HepG2 (cell line): ENCODE results near the gene CBX2. TPM values are rescaled to one million over a fixed set of nuclear protein-coding genes. Genes with fewer than 3 reads are reported as not detected.
A peak's percentile ranks its signal among the peaks of the same experiment; 100 is the strongest.

ENCODE experiments used
- ATF7 ChIP-seq, 2 experiments: fragments of 450-650 bp in 1 of 2; sonication (generic) in 1 of 2; formaldehyde crosslinking in 1 of 2; IDR thresholded peaks; 2 replicates each; pipeline versions ENCODE4 v1.4.0 to v1.6.1; 2016 to 2020; ENCODE audit warnings: antibody characterized with exemption in 1 of 2, mild to moderate bottlenecking in 1 of 2, missing genetic modification reagents in 1 of 2
- HNRNPLL ChIP-seq: fragments of 200-400 bp; formaldehyde crosslinking; IDR thresholded peaks from 2 replicates; pipeline ENCODE4 v1.6.1; 2017; ENCODE audit warnings: mild to moderate bottlenecking, low read depth, low read length; ENCODE audit not compliant: poor library complexity, severe bottlenecking
- HOXD1 ChIP-seq: sonication (generic); formaldehyde crosslinking; IDR thresholded peaks from 2 replicates; pipeline ENCODE4 v1.5.0; 2020; ENCODE audit warnings: missing genetic modification reagents
- KAT8 ChIP-seq: IDR thresholded peaks from 2 replicates; pipeline ENCODE4 v1.6.1; 2016; ENCODE audit warnings: missing genetic modification reagents, missing compliant biosample characterization
- KDM2A ChIP-seq: sonication (generic); formaldehyde crosslinking; IDR thresholded peaks from 2 replicates; pipeline ENCODE4 v1.4.0; 2020; ENCODE audit warnings: low read depth, missing genetic modification reagents, borderline replicate concordance
- KDM6A ChIP-seq: IDR thresholded peaks from 2 replicates; pipeline ENCODE4 v1.6.1; 2016; ENCODE audit warnings: low read depth
- MIER2 ChIP-seq: IDR thresholded peaks from 2 replicates; pipeline ENCODE4 v1.6.1; 2016; ENCODE audit warnings: missing biosample characterization, missing genetic modification reagents
- RFXAP ChIP-seq: sonication (generic); formaldehyde crosslinking; IDR thresholded peaks from 2 replicates; pipeline ENCODE4 v1.4.0; 2020; ENCODE audit warnings: missing genetic modification reagents, borderline replicate concordance
- SAP130 ChIP-seq: IDR thresholded peaks from 2 replicates; pipeline ENCODE4 v1.6.1; 2016; ENCODE audit warnings: low read depth
- TCF7 ChIP-seq: sonication (generic); IDR thresholded peaks from 2 replicates; pipeline ENCODE4 v1.6.1; 2016; ENCODE audit warnings: antibody characterized with exemption, low read depth
- U2AF2 ChIP-seq: fragments of 200-400 bp; formaldehyde crosslinking; IDR thresholded peaks from 2 replicates; pipeline ENCODE4 v1.6.1; 2017; ENCODE audit warnings: low read depth, mild to moderate bottlenecking, low read length
- ZBTB38 ChIP-seq: sonication (generic); formaldehyde crosslinking; IDR thresholded peaks from 2 replicates; pipeline ENCODE4 v1.5.1; 2020; ENCODE audit warnings: mild to moderate bottlenecking, missing genetic modification reagents
- ZNF550 ChIP-seq: sonication (generic); formaldehyde crosslinking; IDR thresholded peaks from 2 replicates; pipeline ENCODE4 v1.4.0; 2020; ENCODE audit warnings: mild to moderate bottlenecking, missing genetic modification reagents, borderline replicate concordance
- ZNF619 ChIP-seq: sonication (generic); formaldehyde crosslinking; IDR thresholded peaks from 2 replicates; pipeline ENCODE4 v1.4.0; 2020; ENCODE audit warnings: mild to moderate bottlenecking, missing genetic modification reagents
- polyA plus RNA-seq, 8 experiments: library from polyadenylated mRNA; depleted of rRNA in 3 of 8; stranded (reverse) in 7 of 8; unstranded in 1 of 8; fragments of >200 nt; fragmentation: Illumina TruSeq in 4 of 8; extraction: Trizol in 4 of 8; gene quantifications; 2 replicates each; pipeline versions ENCODE4 v1.2.1 to v1.2.3, GENCODE V29; 2011 to 2016; ENCODE audit warnings: low read depth in 4 of 8, missing spikeins in 1 of 8, mixed read lengths in 1 of 8; ENCODE audit not compliant: insufficient read depth in 1 of 8
- total RNA-seq, 5 experiments: library from RNA; depleted of rRNA; stranded (reverse); fragments of >200 nt; fragmentation: Illumina TruSeq; extraction: Trizol; gene quantifications; 2 replicates each; pipeline ENCODE4 v1.2.3, GENCODE V29; 2016; ENCODE audit warnings: low read depth in 1 of 5
- TF ChIP-seq, protein P1 (sequence below): sonication (generic); formaldehyde crosslinking; IDR thresholded peaks from 2 replicates; pipeline ENCODE4 v1.4.0; 2020; ENCODE audit warnings: low read depth, mild to moderate bottlenecking, missing genetic modification reagents
- TF ChIP-seq, protein P2 (sequence below): sonication (generic); formaldehyde crosslinking; IDR thresholded peaks from 2 replicates; pipeline ENCODE4 v1.5.0; 2020; ENCODE audit warnings: mild to moderate bottlenecking, missing genetic modification reagents, borderline replicate concordance
- TF ChIP-seq, protein P3 (sequence below): sonication (generic); formaldehyde crosslinking; IDR thresholded peaks from 2 replicates; pipeline ENCODE4 v1.4.0; 2020; ENCODE audit warnings: missing genetic modification reagents, borderline replicate concordance
- TF ChIP-seq, protein P4 (sequence below): sonication (generic); formaldehyde crosslinking; IDR thresholded peaks from 2 replicates; pipeline ENCODE4 v1.4.0; 2020; ENCODE audit warnings: missing genetic modification reagents
- TF ChIP-seq, protein P5 (sequence below): sonication (generic); formaldehyde crosslinking; IDR thresholded peaks from 2 replicates; pipeline ENCODE4 v1.4.0; 2020; ENCODE audit warnings: low read depth, mild to moderate bottlenecking, missing genetic modification reagents

The CBX2 gene
- total and polyA plus RNA-seq, 2 of the 13 experiments (the other 11 are each of a cell fraction or from before 2014, with no cell fraction given) = 14.5 to 31.1 TPM

DNA sequence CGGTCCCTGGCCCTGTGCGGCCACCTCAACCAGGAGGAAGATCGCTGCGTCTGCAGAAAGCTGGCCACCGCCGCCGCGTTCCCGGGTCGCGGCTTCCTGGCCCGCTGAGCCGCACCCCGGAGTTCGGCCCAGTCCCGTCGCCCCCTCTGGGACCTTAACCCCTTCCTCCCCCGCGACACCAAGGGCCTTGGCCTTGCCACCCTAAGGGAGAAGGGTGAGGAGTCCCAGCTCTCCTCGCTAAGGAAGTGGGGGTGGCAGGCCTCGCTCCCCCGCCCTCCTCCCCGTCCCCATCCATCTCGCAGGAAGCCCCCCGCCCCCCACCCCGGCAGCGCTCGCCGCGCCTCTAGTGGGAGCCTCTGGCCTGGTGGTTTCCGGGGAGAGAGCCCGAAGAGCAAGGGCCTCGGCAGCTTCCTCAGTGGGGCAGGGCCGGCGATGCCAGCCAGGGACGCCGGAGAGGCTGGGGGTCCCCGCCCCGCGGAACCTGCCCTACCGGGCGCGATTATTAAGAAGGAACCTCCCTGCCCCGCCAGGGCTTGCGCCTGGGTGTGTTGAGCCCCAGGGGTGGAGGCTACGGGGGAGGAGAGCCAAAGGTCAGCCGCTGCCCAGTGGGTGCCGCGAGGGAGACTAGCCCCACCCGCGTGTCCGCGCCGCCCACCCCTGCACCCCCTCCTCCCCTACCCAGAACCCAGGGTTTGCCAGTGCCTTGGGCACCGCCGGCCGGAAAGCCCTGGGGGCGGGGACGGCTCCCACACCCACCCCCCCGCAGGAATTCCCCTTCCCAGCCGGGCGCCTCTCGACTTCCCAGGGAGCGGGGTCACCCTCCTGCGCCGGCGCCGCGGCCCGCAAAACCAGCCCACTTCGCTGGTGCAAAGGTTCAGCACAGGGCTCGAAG lies 54.5 kb downstream of the CBX2 start (continued):
- TF ChIP-seq ZNF619 = no peak
- peak; percentile 17; the same call in 1 of the 2 replicates for TF ChIP-seq KDM6A (CRISPR knock-in tag)
- 0 out of 2 replicates have a peak, but pooled peaks have one; percentile 41 for TF ChIP-seq RFXAP (CRISPR knock-in tag)
- 0 out of 2 replicates have a peak, but pooled peaks have one; percentile 54 for TF ChIP-seq ZNF550 (CRISPR knock-in tag)
- TF ChIP-seq, protein P1, sequence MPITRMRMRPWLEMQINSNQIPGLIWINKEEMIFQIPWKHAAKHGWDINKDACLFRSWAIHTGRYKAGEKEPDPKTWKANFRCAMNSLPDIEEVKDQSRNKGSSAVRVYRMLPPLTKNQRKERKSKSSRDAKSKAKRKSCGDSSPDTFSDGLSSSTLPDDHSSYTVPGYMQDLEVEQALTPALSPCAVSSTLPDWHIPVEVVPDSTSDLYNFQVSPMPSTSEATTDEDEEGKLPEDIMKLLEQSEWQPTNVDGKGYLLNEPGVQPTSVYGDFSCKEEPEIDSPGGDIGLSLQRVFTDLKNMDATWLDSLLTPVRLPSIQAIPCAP = no peak
- peak; percentile 11; the same call in 1 of the 2 replicates for TF ChIP-seq KAT8
- TF ChIP-seq KDM2A = peak; percentile 97
- TF ChIP-seq, protein P2, sequence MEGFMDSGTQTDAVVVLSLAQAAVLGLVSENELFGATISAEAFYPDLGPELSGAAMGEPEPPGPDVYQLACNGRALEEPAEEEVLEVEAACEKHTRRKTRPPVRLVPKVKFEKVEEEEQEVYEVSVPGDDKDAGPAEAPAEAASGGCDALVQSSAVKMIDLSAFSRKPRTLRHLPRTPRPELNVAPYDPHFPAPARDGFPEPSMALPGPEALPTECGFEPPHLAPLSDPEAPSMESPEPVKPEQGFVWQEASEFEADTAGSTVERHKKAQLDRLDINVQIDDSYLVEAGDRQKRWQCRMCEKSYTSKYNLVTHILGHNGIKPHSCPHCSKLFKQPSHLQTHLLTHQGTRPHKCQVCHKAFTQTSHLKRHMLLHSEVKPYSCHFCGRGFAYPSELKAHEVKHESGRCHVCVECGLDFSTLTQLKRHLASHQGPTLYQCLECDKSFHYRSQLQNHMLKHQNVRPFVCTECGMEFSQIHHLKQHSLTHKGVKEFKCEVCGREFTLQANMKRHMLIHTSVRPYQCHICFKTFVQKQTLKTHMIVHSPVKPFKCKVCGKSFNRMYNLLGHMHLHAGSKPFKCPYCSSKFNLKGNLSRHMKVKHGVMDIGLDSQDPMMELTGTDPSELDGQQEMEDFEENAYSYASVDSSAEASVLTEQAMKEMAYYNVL = peak; percentile 27; the same call in 1 of the 2 replicates
- no peak for TF ChIP-seq ATF7 (IDR thresholded peaks at IDR 0.05)
- TF ChIP-seq ATF7 (CRISPR knock-in tag; IDR thresholded peaks at IDR 0.05) = no peak
- TF ChIP-seq MIER2 (CRISPR knock-in tag) = no peak
- TF ChIP-seq, protein P3, sequence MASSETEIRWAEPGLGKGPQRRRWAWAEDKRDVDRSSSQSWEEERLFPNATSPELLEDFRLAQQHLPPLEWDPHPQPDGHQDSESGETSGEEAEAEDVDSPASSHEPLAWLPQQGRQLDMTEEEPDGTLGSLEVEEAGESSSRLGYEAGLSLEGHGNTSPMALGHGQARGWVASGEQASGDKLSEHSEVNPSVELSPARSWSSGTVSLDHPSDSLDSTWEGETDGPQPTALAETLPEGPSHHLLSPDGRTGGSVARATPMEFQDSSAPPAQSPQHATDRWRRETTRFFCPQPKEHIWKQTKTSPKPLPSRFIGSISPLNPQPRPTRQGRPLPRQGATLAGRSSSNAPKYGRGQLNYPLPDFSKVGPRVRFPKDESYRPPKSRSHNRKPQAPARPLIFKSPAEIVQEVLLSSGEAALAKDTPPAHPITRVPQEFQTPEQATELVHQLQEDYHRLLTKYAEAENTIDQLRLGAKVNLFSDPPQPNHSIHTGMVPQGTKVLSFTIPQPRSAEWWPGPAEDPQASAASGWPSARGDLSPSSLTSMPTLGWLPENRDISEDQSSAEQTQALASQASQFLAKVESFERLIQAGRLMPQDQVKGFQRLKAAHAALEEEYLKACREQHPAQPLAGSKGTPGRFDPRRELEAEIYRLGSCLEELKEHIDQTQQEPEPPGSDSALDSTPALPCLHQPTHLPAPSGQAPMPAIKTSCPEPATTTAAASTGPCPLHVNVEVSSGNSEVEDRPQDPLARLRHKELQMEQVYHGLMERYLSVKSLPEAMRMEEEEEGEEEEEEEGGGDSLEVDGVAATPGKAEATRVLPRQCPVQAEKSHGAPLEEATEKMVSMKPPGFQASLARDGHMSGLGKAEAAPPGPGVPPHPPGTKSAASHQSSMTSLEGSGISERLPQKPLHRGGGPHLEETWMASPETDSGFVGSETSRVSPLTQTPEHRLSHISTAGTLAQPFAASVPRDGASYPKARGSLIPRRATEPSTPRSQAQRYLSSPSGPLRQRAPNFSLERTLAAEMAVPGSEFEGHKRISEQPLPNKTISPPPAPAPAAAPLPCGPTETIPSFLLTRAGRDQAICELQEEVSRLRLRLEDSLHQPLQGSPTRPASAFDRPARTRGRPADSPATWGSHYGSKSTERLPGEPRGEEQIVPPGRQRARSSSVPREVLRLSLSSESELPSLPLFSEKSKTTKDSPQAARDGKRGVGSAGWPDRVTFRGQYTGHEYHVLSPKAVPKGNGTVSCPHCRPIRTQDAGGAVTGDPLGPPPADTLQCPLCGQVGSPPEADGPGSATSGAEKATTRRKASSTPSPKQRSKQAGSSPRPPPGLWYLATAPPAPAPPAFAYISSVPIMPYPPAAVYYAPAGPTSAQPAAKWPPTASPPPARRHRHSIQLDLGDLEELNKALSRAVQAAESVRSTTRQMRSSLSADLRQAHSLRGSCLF (CRISPR knock-in tag) = 0 out of 2 replicates have a peak, but pooled peaks have one; percentile 43
- TF ChIP-seq, protein P4, sequence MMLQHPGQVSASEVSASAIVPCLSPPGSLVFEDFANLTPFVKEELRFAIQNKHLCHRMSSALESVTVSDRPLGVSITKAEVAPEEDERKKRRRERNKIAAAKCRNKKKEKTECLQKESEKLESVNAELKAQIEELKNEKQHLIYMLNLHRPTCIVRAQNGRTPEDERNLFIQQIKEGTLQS (CRISPR knock-in tag) = no peak
- TF ChIP-seq ZBTB38 (CRISPR knock-in tag) = no peak; the same call in 1 of the 2 replicates
- peak; percentile 76 for TF ChIP-seq HNRNPLL
- TF ChIP-seq U2AF2 = no peak
- TF ChIP-seq TCF7 = no peak
- peak; percentile 52; the same call in 1 of the 2 replicates for TF ChIP-seq HOXD1
- TF ChIP-seq SAP130 (CRISPR knock-in tag) = peak; percentile 76
- TF ChIP-seq, protein P5, sequence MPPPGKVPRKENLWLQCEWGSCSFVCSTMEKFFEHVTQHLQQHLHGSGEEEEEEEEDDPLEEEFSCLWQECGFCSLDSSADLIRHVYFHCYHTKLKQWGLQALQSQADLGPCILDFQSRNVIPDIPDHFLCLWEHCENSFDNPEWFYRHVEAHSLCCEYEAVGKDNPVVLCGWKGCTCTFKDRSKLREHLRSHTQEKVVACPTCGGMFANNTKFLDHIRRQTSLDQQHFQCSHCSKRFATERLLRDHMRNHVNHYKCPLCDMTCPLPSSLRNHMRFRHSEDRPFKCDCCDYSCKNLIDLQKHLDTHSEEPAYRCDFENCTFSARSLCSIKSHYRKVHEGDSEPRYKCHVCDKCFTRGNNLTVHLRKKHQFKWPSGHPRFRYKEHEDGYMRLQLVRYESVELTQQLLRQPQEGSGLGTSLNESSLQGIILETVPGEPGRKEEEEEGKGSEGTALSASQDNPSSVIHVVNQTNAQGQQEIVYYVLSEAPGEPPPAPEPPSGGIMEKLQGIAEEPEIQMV (CRISPR knock-in tag) = no peak
